Measurements from ENCODE around the gene CNDP2. TPM values are rescaled to one million over a fixed set of nuclear protein-coding genes. Genes with fewer than 3 reads are reported as not detected.

Gene CNDP2
- polyA plus RNA-seq, 2 of the 4 experiments (the other 2 are of a cell fraction): 93.7 to 106 TPM

DNA sequence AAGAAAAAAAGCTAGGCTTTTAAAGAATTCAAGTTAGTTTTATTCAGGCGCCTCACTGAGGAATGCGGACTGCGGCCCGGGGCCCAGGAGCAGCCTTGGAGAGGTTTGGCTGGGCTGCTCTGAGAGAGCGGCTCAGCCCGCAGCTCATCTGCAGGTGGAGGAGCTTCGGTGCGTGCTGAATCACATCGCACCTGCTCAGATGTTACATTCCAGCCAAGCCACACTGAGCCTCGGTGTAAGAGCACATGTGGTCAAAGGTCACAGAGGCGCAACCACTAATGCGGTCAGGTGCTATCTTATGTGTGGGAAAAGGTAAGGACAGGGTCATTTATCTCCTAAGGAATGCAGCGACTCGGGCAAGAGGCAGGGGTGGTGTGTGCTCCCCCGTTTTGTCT lies 21.1 kb downstream of the CNDP2 start:
- POLR2A ChIA-PET: no interaction called here
- CTCF ChIA-PET: interaction anchor here (0.7 kb wide), 1 partner anchor 35 kb away, joined by 3 read pairs; no protein-coding TSS in a partner anchor
- FAIRE-seq (no peak), DNase-seq (ENCODE audit: low read depth in 1 of 2, low spot score in 1 of 2) (no peak), ATAC-seq (no peak)
- Histone ChIP-seq H3K27ac (no peak overlapping the region), H3K4me1 (no peaks in the 10 kb centered on the region), H3K4me3 (no peak overlapping the region), H3K9me3 (no peaks in the 10 kb centered on the region), H3K4me2 (no peak overlapping the region)
- WGBS (ENCODE audit: missing lambda C conversion rate): 97% methylated on average over 15 of the region's 15 CpGs
- TF ChIP-seq JUN (IDR thresholded peaks at IDR 0.05) (no peak), CEBPB (IDR thresholded peaks at IDR 0.05) (no peak)
- TF ChIP-seq, protein P1, sequence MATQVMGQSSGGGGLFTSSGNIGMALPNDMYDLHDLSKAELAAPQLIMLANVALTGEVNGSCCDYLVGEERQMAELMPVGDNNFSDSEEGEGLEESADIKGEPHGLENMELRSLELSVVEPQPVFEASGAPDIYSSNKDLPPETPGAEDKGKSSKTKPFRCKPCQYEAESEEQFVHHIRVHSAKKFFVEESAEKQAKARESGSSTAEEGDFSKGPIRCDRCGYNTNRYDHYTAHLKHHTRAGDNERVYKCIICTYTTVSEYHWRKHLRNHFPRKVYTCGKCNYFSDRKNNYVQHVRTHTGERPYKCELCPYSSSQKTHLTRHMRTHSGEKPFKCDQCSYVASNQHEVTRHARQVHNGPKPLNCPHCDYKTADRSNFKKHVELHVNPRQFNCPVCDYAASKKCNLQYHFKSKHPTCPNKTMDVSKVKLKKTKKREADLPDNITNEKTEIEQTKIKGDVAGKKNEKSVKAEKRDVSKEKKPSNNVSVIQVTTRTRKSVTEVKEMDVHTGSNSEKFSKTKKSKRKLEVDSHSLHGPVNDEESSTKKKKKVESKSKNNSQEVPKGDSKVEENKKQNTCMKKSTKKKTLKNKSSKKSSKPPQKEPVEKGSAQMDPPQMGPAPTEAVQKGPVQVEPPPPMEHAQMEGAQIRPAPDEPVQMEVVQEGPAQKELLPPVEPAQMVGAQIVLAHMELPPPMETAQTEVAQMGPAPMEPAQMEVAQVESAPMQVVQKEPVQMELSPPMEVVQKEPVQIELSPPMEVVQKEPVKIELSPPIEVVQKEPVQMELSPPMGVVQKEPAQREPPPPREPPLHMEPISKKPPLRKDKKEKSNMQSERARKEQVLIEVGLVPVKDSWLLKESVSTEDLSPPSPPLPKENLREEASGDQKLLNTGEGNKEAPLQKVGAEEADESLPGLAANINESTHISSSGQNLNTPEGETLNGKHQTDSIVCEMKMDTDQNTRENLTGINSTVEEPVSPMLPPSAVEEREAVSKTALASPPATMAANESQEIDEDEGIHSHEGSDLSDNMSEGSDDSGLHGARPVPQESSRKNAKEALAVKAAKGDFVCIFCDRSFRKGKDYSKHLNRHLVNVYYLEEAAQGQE (IDR thresholded peaks at IDR 0.05): no peak

GRCh38 chr18:74518456-74519295 lies 22.5 kb downstream of the CNDP2 start:
- H3K9me3 ChIP-seq: no peaks in the 10 kb centered on the region
- ChIA-PET POLR2A (no interaction called here), CTCF (no interaction called here)
- 86% methylated on average over 17 of the region's 32 CpGs for WGBS (ENCODE audit: missing lambda C conversion rate)
- ATAC-seq (no peak), FAIRE-seq (no peak), DNase-seq (ENCODE audit: low read depth in 1 of 2, low spot score in 1 of 2) (no peak)
- no peak overlapping the region for H3K27ac ChIP-seq
- no peak overlapping the region for H3K4me3 ChIP-seq
- TF ChIP-seq CEBPB (IDR thresholded peaks at IDR 0.05) (no peak), PHF8 (IDR thresholded peaks at IDR 0.05; ENCODE audit: borderline replicate concordance, low read depth) (no peak), HOXA7 (CRISPR knock-in tag; IDR thresholded peaks at IDR 0.05) (no peak), HDAC2 (IDR thresholded peaks at IDR 0.05) (no peak), EHF (CRISPR knock-in tag; IDR thresholded peaks at IDR 0.05) (no peak), FOSB (CRISPR knock-in tag; IDR thresholded peaks at IDR 0.05) (no peak), EP300 (IDR thresholded peaks at IDR 0.05) (no peak), RARB (CRISPR knock-in tag; IDR thresholded peaks at IDR 0.05) (no peak), USF2 (IDR thresholded peaks at IDR 0.05) (no peak), JUN (IDR thresholded peaks at IDR 0.05) (no peak), RCOR1 (IDR thresholded peaks at IDR 0.05; ENCODE audit: low read depth, low read length) (no peak), RNF2 (IDR thresholded peaks at IDR 0.05; ENCODE audit: borderline replicate concordance, low read depth) (no peak), MYC (IDR thresholded peaks at IDR 0.05; ENCODE audit: borderline replicate concordance, low read length) (no peak), TP53 (CRISPR knock-in tag; IDR thresholded peaks at IDR 0.05) (no peak)
- TF ChIP-seq, protein P2, sequence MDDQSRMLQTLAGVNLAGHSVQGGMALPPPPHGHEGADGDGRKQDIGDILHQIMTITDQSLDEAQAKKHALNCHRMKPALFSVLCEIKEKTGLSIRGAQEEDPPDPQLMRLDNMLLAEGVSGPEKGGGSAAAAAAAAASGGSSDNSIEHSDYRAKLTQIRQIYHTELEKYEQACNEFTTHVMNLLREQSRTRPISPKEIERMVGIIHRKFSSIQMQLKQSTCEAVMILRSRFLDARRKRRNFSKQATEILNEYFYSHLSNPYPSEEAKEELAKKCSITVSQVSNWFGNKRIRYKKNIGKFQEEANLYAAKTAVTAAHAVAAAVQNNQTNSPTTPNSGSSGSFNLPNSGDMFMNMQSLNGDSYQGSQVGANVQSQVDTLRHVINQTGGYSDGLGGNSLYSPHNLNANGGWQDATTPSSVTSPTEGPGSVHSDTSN (IDR thresholded peaks at IDR 0.05): no peak
- TF ChIP-seq, protein P3, sequence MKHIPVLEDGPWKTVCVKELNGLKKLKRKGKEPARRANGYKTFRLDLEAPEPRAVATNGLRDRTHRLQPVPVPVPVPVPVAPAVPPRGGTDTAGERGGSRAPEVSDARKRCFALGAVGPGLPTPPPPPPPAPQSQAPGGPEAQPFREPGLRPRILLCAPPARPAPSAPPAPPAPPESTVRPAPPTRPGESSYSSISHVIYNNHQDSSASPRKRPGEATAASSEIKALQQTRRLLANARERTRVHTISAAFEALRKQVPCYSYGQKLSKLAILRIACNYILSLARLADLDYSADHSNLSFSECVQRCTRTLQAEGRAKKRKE (CRISPR knock-in tag; IDR thresholded peaks at IDR 0.05; ENCODE audit: low read depth): no peak
- TF ChIP-seq, protein P4, sequence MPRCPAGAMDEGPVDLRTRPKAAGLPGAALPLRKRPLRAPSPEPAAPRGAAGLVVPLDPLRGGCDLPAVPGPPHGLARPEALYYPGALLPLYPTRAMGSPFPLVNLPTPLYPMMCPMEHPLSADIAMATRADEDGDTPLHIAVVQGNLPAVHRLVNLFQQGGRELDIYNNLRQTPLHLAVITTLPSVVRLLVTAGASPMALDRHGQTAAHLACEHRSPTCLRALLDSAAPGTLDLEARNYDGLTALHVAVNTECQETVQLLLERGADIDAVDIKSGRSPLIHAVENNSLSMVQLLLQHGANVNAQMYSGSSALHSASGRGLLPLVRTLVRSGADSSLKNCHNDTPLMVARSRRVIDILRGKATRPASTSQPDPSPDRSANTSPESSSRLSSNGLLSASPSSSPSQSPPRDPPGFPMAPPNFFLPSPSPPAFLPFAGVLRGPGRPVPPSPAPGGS (IDR thresholded peaks at IDR 0.05): no peak
- H3K4me1 ChIP-seq: no peaks in the 10 kb centered on the region
- H3K4me2 ChIP-seq: no peak overlapping the region

Measured in A549 (cell line).